ENCODE data around the gene ACAD8. TPM values are rescaled to one million over a fixed set of nuclear protein-coding genes. Genes with fewer than 3 reads are reported as not detected.

Gene ACAD8
- total and polyA plus RNA-seq, 2 of the 8 experiments (the other 6 are each of a cell fraction or from before 2014, with no cell fraction given): 45.8 to 52.7 TPM

DNA sequence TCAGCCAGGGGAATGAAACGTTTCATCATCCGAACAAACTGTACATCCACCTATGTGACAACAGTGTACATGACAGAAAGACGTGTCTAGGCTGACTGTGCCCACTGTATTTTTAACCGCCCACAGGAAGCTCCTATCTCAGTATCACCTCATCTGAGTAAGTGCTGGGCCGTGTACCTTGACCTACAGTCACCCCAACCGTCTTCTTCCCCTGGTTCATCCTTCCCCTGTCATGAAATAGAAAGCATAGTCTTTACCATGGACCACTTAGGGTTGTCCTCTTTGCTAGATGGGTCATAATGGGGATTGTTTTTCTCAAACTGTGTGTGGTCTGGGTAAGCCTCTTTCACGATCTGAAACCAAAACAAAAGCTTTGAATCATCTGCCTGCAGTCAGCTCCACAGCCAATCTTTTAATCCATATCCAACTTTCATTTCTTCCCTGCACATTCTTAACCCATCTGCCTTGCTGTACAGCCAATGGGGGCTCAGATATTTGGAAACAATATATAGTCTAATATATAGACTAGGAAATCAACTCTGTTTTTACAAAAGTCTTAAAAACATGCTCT, 4.4 kb upstream of the ACAD8 start:
- H3K56ac ChIP-seq (replicated peaks; ENCODE audit: insufficient read length, low read depth, low read length): no peak overlapping the region
- H2AFZ ChIP-seq (ENCODE audit: low read length): no peak overlapping the region
- H3K18ac ChIP-seq (ENCODE audit: extremely low read depth, low read length): no peak overlapping the region
- H2BK12ac ChIP-seq (ENCODE audit: low read depth, low read length): no peak overlapping the region
- H3K4ac ChIP-seq (replicated peaks; ENCODE audit: insufficient read length, low read depth, low read length): no peak overlapping the region
- H3K23me2 ChIP-seq (ENCODE audit: low read depth, low read length): peaks cover 9% of the 10 kb centered on the region; the same call in 1 of the 2 replicates
- peaks cover 5 to 9% of the 10 kb centered on the region in 2 experiments; a peak in 3 of 4 replicates for H3K79me2 ChIP-seq (ENCODE audit: control insufficient read depth in 1 of 2, insufficient read depth in 2 of 2, low read length in 2 of 2)
- no peak for DNase-seq (ENCODE audit: low read depth in 1 of 2, low spot score in 2 of 2)
- no peak overlapping the region for H4K91ac ChIP-seq (replicated peaks; ENCODE audit: insufficient read length, low read length)
- no peak overlapping the region for H3K4me3 ChIP-seq (ENCODE audit: extremely low read depth in 1 of 4, insufficient read depth in 2 of 4, low read depth in 3 of 4, low read length in 4 of 4)
- no peak overlapping the region for H2AK5ac ChIP-seq (ENCODE audit: low read depth, low read length)
- H3K27me3 ChIP-seq (replicated peaks in 1 of 4; ENCODE audit: control insufficient read depth in 3 of 4, extremely low read depth in 1 of 4, insufficient read depth in 3 of 4, low read length in 3 of 4): no peaks in the 10 kb centered on the region
- H3K4me2 ChIP-seq (ENCODE audit: insufficient read depth in 1 of 2, low read depth in 2 of 2, low read length in 2 of 2): no peak overlapping the region
- H2BK15ac ChIP-seq (ENCODE audit: low read length): no peak overlapping the region
- H3K14ac ChIP-seq (ENCODE audit: insufficient read length): no peak overlapping the region
- no peak overlapping the region for H2BK5ac ChIP-seq (ENCODE audit: low read depth, low read length)
- ChIA-PET POLR2A (ENCODE audit: partially characterized antibody) (interaction anchor here (1.2 to 1.5 kb wide), 4 partner anchors 8 to 27 kb away, joined by 3 to 5 read pairs (median 3); partner anchors contain the start of gene GLB1L3), CTCF (ENCODE audit: partially characterized antibody) (interaction anchor here (1.4 to 1.5 kb wide), 3 partner anchors 10 to 41 kb away, joined by 4 to 5 read pairs (median 4); no protein-coding TSS in a partner anchor)
- no peak overlapping the region for H3K23ac ChIP-seq (ENCODE audit: insufficient read length)
- no peak overlapping the region for H2BK120ac ChIP-seq (replicated peaks; ENCODE audit: low read depth, low read length)
- no peak for FAIRE-seq
- WGBS, 2 experiments (ENCODE audit: extremely low coverage in 1 of 2, insufficient coverage in 1 of 2, insufficient read length in 1 of 2, insufficient replicate concordance in 2 of 2, low coverage in 1 of 2, low lambda C conversion rate in 2 of 2, missing lambda C conversion rate in 1 of 2): 91% methylated on average over 7 of the region's 7 CpGs; no CpG with 5 or more reads in 1 of the 2 experiments
- H4K8ac ChIP-seq (ENCODE audit: extremely low read depth, insufficient read depth, low read length): no peak overlapping the region
- H3K36me3 ChIP-seq (ENCODE audit: control insufficient read depth in 2 of 4, insufficient read depth in 4 of 4, low read length in 3 of 4): peaks cover 15 to 38% (median 32%) of the 10 kb centered on the region in 4 experiments
- no peaks in the 10 kb centered on the region for H4K20me1 ChIP-seq (replicated peaks in 1 of 2; ENCODE audit: control insufficient read depth in 1 of 2, insufficient read depth in 2 of 2, low read length in 2 of 2)
- no peaks in the 10 kb centered on the region for H3K79me1 ChIP-seq (ENCODE audit: low read depth, low read length)
- peaks cover 0 to 7% (median 2%) of the 10 kb centered on the region in 4 experiments; a peak in 3 of 7 replicates for H3K4me1 ChIP-seq (replicated peaks in 1 of 4; ENCODE audit: control insufficient read depth in 3 of 4, insufficient read depth in 4 of 4, low read length in 3 of 4)
- H4K5ac ChIP-seq (ENCODE audit: insufficient read length, low read depth, low read length): no peak overlapping the region
- H3K9me3 ChIP-seq (ENCODE audit: insufficient read depth in 2 of 2, low read depth in 1 of 2, low read length in 1 of 2): no peaks in the 10 kb centered on the region
- H2BK20ac ChIP-seq (ENCODE audit: low read length): no peak overlapping the region
- H3K27ac ChIP-seq (ENCODE audit: low read depth, low read length): no peak overlapping the region
- H3K9ac ChIP-seq (replicated peaks in 1 of 4; ENCODE audit: extremely low read depth in 1 of 4, low read depth in 3 of 4, low read length in 3 of 4): no peak overlapping the region
- TF ChIP-seq BACH1 (IDR thresholded peaks at IDR 0.05; ENCODE audit: low read length) (no peak), RBBP5 (IDR thresholded peaks at IDR 0.05; ENCODE audit: borderline replicate concordance, low read depth, low read length) (no peak), HDAC6 (IDR thresholded peaks at IDR 0.05; ENCODE audit: low read depth, low read length) (no peak), SP1 (IDR thresholded peaks at IDR 0.05; ENCODE audit: low read depth, low read length) (no peak), TCF12 (IDR thresholded peaks at IDR 0.05; ENCODE audit: low read depth, low read length) (no peak), TAF1 (IDR thresholded peaks at IDR 0.05; ENCODE audit: low read depth, low read length) (no peak), KDM1A (IDR thresholded peaks at IDR 0.05; ENCODE audit: borderline replicate concordance, low read length) (no peak), JUND (IDR thresholded peaks at IDR 0.05; ENCODE audit: low read length) (no peak), JUN (IDR thresholded peaks at IDR 0.05; ENCODE audit: low read depth, low read length) (no peak), POU5F1 (IDR thresholded peaks at IDR 0.05; ENCODE audit: low read depth, low read length) (no peak), CTBP2 (IDR thresholded peaks at IDR 0.05; ENCODE audit: borderline replicate concordance, insufficient read depth, insufficient read length, low read length) (no peak)
- TF ChIP-seq, protein P1, sequence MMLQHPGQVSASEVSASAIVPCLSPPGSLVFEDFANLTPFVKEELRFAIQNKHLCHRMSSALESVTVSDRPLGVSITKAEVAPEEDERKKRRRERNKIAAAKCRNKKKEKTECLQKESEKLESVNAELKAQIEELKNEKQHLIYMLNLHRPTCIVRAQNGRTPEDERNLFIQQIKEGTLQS (IDR thresholded peaks at IDR 0.05; ENCODE audit: insufficient read depth, low read depth, low read length): no peak
- TF ChIP-seq, protein P2, sequence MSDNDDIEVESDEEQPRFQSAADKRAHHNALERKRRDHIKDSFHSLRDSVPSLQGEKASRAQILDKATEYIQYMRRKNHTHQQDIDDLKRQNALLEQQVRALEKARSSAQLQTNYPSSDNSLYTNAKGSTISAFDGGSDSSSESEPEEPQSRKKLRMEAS (IDR thresholded peaks at IDR 0.05): no peak

All from H1 (cell line).